WI38 (cell line): ENCODE results near the gene NLRP7.
"Not testable (repeated sequence)": the region's sequence is repeated elsewhere in the genome, so short reads cannot be mapped to it uniquely, and the experiment has no call there.

Experiments used
- H3K4me3 ChIP-seq: 2 replicates; pipeline ENCODE4 v1.5.1; 2011; ENCODE audit warnings: low read depth, mild to moderate bottlenecking, control low read depth, low read length
- CTCF ChIP-seq: IDR thresholded peaks from 2 replicates; pipeline ENCODE4 v1.5.1; 2012; ENCODE audit warnings: low read depth, mild to moderate bottlenecking, control low read depth, low read length

NLRP7 gene

GRCh38 chr19:54905803-54906511 is 41.4 kb downstream of the NLRP7 start, which contains the start of gene NCR1:
TSS of gene NCR1 (plus strand) at chr19:54906148. CDS start at chr19:54906188, 40 bp downstream.
- no peak for TF ChIP-seq CTCF
- no peak within 1 kb of the TSS for H3K4me3 ChIP-seq

GRCh38 chr19:54905421-54905802 is 41.9 kb downstream of the NLRP7 start:
- no peak for TF ChIP-seq CTCF
- H3K4me3 ChIP-seq = no peak overlapping the region

GRCh38 chr19:54904261-54904660 is 43.1 kb downstream of the NLRP7 start:
- H3K4me3 ChIP-seq = not testable (repeated sequence)

GRCh38 chr19:54903303-54903702 is 44.0 kb downstream of the NLRP7 start:
- TF ChIP-seq CTCF = no peak
- no peak overlapping the region for H3K4me3 ChIP-seq

GRCh38 chr19:54902061-54902460 is 45.3 kb downstream of the NLRP7 start:
- TF ChIP-seq CTCF = no peak

GRCh38 chr19:54901153-54901552 is 46.2 kb downstream of the NLRP7 start:
- not testable (repeated sequence) for H3K4me3 ChIP-seq

More at GRCh38 chr19:54902061-54902460, 45.3 kb downstream of the NLRP7 start:
- no peak overlapping the region for H3K4me3 ChIP-seq

GRCh38 chr19:54899646-54900045 is 47.7 kb downstream of the NLRP7 start:
- H3K4me3 ChIP-seq = not testable (repeated sequence)

- not testable (repeated sequence) for H3K4me3 ChIP-seq
These were observed 48.6 kb downstream of the NLRP7 start for GRCh38 chr19:54898685-54899084.

GRCh38 chr19:54896036-54896435 is 51.3 kb downstream of the NLRP7 start:
- H3K4me3 ChIP-seq = no peak overlapping the region
- no peak for TF ChIP-seq CTCF

GRCh38 chr19:54894106-54894505 is 53.2 kb downstream of the NLRP7 start:
- not testable (repeated sequence) for H3K4me3 ChIP-seq
